Epithelial cell of proximal tubule (primary cell): ENCODE data around the gene PRRT1B. TPM values are rescaled to one million over a fixed set of nuclear protein-coding genes. Genes with fewer than 3 reads are reported as not detected.

Experiments used
- DNase-seq: peaks from one replicate; pipeline ENCODE4 v3.0.0-alpha.2; 2011; ENCODE audit warnings: low read depth
- H3K4me3 ChIP-seq: 2 replicates; pipeline ENCODE4 v1.5.1; 2011; ENCODE audit warnings: low read depth, mild to moderate bottlenecking, low read length
- total RNA-seq: library from RNA; depleted of rRNA; stranded (reverse); fragments of >200 nt; gene quantifications from 2 replicates; pipeline ENCODE4 v1.2.3, GENCODE V29; 2015
- TF ChIP-seq, protein P1 (sequence below): conservative IDR thresholded peaks from 2 replicates; pipeline ENCODE4 v1.5.1; 2012; ENCODE audit warnings: low read depth, mild to moderate bottlenecking, low read length

The PRRT1B gene
- total RNA-seq, 1 donor from 2014 or later, result not detected

DNA sequence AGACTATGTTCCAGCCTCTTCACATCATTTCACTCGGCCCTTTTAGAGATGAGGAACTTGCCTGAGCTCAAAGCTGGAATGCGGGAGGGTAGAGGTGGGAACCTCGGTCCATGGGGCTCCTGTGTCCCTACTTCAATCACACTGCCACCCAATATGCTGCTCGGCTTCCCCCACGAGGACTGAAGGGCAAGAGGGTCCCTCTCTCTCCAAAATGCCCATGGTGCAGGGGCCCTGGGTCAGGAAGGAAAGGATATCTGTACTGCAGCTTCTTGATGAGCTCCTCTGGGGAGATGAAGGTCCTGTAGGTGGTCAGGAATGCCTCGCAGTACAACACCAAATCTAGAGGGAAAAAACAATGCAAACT is 46.5 kb downstream of the PRRT1B start:
- no peak for DNase-seq
- no peak overlapping the region for H3K4me3 ChIP-seq
- TF ChIP-seq, protein P1, sequence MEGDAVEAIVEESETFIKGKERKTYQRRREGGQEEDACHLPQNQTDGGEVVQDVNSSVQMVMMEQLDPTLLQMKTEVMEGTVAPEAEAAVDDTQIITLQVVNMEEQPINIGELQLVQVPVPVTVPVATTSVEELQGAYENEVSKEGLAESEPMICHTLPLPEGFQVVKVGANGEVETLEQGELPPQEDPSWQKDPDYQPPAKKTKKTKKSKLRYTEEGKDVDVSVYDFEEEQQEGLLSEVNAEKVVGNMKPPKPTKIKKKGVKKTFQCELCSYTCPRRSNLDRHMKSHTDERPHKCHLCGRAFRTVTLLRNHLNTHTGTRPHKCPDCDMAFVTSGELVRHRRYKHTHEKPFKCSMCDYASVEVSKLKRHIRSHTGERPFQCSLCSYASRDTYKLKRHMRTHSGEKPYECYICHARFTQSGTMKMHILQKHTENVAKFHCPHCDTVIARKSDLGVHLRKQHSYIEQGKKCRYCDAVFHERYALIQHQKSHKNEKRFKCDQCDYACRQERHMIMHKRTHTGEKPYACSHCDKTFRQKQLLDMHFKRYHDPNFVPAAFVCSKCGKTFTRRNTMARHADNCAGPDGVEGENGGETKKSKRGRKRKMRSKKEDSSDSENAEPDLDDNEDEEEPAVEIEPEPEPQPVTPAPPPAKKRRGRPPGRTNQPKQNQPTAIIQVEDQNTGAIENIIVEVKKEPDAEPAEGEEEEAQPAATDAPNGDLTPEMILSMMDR, result no peak

DNA sequence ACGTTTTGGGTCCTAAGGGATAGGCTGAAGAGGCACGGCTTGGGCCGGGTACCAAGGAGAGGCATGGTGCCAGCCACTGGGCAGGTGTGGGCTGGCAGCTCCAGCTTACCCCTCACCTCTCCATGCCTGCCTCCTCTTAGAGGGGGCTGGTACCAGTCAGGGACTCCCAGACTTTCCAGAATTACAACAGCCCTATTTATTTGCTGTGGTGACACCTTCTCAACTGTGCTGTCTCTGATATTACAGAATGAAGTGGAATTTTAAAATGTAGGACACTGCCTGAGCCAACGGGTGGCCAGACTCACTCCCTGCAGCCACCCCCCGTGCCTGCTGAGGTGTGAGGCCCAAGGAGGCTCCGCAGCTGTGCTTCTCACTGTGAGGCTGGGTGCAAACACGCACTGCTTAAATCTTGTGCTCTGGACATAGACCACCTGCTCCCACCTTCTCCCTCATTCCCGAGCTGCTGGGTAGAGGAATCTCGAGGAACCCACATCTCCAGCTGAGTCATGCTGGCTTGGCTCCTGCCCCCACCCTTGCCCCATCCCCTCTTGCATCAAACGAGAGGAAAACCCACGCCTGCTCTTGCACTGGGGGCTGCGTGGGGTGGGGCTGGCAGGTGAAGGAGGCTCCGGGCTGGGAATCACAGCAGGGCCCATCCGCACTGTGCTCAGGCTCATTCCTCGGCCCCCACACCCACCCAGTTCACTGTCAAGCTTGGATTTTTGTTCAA is 47.9 kb downstream of the PRRT1B start:
- TF ChIP-seq, protein P1, result no peak
- no peak for DNase-seq
- H3K4me3 ChIP-seq, result no peak overlapping the region

DNA sequence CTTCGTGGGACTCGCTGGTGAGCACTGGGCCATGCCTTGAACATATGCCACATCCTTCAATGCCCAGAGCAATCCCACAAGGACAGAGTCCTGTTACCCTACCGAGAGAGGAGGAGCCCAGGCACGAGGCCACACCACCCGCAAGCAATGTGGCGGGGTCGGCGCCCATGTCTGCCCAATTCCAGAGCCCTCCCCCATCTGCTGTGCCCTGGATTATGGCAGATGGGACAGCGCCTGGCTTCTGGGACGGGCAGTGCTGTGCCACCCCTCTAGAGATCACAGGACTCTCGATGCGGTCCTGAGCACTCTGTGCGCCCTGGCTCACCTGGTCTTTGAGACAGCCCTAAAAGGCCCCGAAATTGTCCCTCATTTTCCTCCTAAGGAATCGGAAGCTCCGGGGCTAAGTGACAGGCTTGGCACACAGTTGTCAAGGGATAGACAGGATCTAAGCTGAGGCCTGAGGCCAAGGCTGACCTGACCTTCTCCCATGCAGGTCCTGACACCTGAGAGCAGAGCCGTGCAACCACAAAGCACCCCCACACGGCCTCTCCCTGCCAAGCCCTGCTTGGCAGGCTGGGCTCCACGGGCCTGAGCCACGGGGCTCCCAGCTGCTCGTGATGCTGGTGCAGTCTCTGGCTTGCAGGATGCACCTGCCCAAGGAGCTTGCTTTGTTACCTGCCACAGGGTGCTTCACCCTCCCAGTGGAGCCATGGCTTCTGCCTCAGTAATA is 48.8 kb downstream of the PRRT1B start:
- TF ChIP-seq, protein P1, result no peak
- no peak overlapping the region for H3K4me3 ChIP-seq
- no peak for DNase-seq

DNA sequence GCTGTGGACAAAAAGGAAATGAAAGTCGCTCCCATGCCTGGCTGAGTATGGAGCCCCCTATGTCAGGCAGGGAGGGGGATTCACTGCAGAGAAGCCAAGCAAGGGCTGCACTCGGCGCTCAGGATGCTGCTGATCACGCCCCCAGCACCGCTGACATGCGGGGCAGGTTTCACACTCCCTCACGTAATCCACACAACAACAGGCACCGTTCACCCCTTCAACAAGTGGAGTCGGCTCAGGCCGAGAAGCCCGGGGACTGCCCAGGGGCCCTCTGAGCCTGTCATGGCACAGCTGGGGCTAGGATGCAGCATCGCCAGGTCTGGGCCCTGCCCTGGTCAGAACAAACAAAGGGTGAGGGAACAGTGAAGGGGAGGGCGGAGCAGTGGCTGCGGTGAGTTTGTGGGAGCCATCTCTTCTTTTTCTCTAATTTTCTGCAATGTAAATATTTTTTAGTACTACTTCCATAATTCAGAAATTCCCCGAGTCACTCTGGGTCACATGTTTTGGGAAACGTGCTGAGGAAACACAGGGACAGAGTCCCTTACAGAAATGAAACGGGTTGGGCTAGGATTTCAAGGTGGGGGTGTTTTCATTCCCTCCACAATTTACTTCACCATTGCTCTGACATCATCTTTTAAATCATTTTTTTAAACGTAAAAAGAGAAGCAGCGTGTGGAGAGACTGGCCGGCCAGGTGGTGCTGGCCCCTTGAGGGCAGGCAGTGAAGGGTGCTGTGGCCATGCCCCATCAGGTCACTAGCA is 49.8 kb downstream of the PRRT1B start:
- no peak for DNase-seq
- TF ChIP-seq, protein P1, result no peak
- no peak overlapping the region for H3K4me3 ChIP-seq

DNA sequence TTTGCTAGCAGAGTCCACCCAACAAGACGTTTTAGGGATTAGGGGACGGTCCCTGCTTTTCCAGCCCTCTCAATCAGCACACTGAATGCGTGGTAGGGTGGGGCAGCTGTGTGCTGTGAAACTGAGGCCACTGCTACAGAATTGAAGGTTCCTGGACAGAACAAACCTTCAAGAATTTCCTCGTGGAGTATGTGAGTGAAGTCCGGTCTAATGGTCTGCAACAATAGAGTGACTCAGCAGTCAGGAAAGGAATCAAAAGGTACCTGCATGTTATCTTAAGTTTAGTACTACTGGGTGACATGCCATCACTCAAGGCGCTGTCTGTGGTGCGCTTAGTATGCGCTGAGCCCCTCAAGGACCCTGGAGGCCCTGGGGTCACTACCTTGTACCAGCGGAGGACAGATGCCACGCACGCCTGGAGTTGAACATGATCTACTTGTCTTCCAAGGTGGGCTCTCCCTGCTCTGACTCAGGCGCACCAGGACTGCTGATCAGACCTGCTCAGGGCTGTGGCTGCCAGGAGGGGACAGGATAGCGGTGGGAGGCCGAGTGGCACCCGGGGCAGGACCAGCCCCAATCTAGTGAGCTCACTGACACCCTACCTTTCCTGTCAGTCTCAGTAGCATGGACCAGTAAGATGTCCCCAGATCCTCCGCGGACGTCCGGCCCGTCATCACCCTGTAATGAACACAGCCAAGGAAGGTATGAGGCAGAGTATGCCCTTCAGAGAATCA is 50.5 kb downstream of the PRRT1B start:
- TF ChIP-seq, protein P1, result no peak
- no peak for DNase-seq
- no peak overlapping the region for H3K4me3 ChIP-seq

DNA sequence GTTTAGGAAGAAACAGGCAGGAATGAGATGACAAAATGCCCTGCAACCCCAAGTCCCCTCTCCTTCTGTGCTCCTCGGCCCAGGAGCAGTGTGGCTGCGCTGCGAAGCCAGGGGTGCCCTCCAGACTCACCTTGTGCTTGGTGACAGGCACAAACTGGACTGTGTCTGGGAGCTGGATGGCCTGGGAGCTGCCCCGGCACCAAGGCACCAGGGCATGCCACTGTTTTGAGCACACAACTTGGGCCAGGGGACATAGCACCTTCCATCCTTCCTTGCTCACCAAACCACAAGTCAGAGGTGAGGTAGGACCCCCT is 51.1 kb downstream of the PRRT1B start:
- TF ChIP-seq, protein P1, result no peak
- no peak for DNase-seq
- no peak overlapping the region for H3K4me3 ChIP-seq
